ENCODE data around the gene TMEM235. TPM values are rescaled to one million over a fixed set of nuclear protein-coding genes. Genes with fewer than 3 reads are reported as not detected.

TMEM235 gene
- total RNA-seq, 3 donors from 2014 or later = not detected

GRCh38 chr17:78269955-78270381 is 38.5 kb downstream of the TMEM235 start:
- intact Hi-C loops (cut with DNase I; ENCODE audit: low total_unique reads) = no loop called here
- TF ChIP-seq POLR2A (IDR thresholded peaks at IDR 0.05) (no peak), CTCF (IDR thresholded peaks at IDR 0.05) (no peak), POLR2AphosphoS5 (IDR thresholded peaks at IDR 0.05) (no peak)
- Histone ChIP-seq H3K4me1 (no peaks in the 10 kb centered on the region), H3K27me3 (no peaks in the 10 kb centered on the region), H3K4me3 (no peak overlapping the region), H3K27ac (no peak overlapping the region), H3K9me3 (no peaks in the 10 kb centered on the region), H3K36me3 (no peaks in the 10 kb centered on the region)
- no peak for DNase-seq (ENCODE audit: low spot score in 2 of 2)

- Histone ChIP-seq H3K4me1 (no peaks in the 10 kb centered on the region), H3K4me3 (no peak overlapping the region), H3K9me3 (no peaks in the 10 kb centered on the region), H3K36me3 (no peaks in the 10 kb centered on the region), H3K27me3 (no peaks in the 10 kb centered on the region), H3K27ac (no peak overlapping the region)
- no peak for DNase-seq (ENCODE audit: low spot score in 2 of 2)
- intact Hi-C loops (cut with DNase I; ENCODE audit: low total_unique reads) = no loop called here
- TF ChIP-seq POLR2AphosphoS5 (IDR thresholded peaks at IDR 0.05) = no peak
- TF ChIP-seq CTCF (IDR thresholded peaks at IDR 0.05) = no peak
- TF ChIP-seq POLR2A (IDR thresholded peaks at IDR 0.05) = no peak
These were observed 40.2 kb downstream of the TMEM235 start for GRCh38 chr17:78271419-78272170.

GRCh38 chr17:78272181-78272913 is 40.9 kb downstream of the TMEM235 start:
- intact Hi-C loops (cut with DNase I; ENCODE audit: low total_unique reads) = no loop called here
- TF ChIP-seq CTCF (IDR thresholded peaks at IDR 0.05) = no peak
- no peak for TF ChIP-seq POLR2A (IDR thresholded peaks at IDR 0.05)
- TF ChIP-seq POLR2AphosphoS5 (IDR thresholded peaks at IDR 0.05) = peak in 1 of 3 donors; percentile 63
- no peaks in the 10 kb centered on the region for H3K36me3 ChIP-seq
- H3K27ac ChIP-seq = peak overlapping the region; percentile 50 to 52
- no peaks in the 10 kb centered on the region for H3K27me3 ChIP-seq
- peak; percentile 77 to 90 for DNase-seq (ENCODE audit: low spot score in 2 of 2)
- H3K4me1 ChIP-seq = no peaks in the 10 kb centered on the region
- H3K9me3 ChIP-seq = no peaks in the 10 kb centered on the region
- peak overlapping the region in 2 of 3 donors; percentile 29 to 54 for H3K4me3 ChIP-seq

- peak overlapping the region; percentile 50 to 52 for H3K27ac ChIP-seq
- DNase-seq (ENCODE audit: low spot score in 2 of 2) = no peak
- no peaks in the 10 kb centered on the region for H3K27me3 ChIP-seq
- peak overlapping the region in 2 of 3 donors; percentile 29 to 54 for H3K4me3 ChIP-seq
- TF ChIP-seq POLR2AphosphoS5 (IDR thresholded peaks at IDR 0.05) = no peak
- TF ChIP-seq CTCF (IDR thresholded peaks at IDR 0.05) = no peak
- TF ChIP-seq POLR2A (IDR thresholded peaks at IDR 0.05) = no peak
- H3K36me3 ChIP-seq = no peaks in the 10 kb centered on the region
- intact Hi-C loops (cut with DNase I; ENCODE audit: low total_unique reads) = no loop called here
- no peaks in the 10 kb centered on the region for H3K4me1 ChIP-seq
- no peaks in the 10 kb centered on the region for H3K9me3 ChIP-seq
These were observed 41.5 kb downstream of the TMEM235 start for GRCh38 chr17:78272914-78273258.

- no peak for DNase-seq (ENCODE audit: low spot score in 2 of 2)
- no peaks in the 10 kb centered on the region for H3K36me3 ChIP-seq
- no peaks in the 10 kb centered on the region for H3K4me1 ChIP-seq
- H3K27ac ChIP-seq = no peak overlapping the region
- TF ChIP-seq POLR2AphosphoS5 (IDR thresholded peaks at IDR 0.05) = no peak
- TF ChIP-seq CTCF (IDR thresholded peaks at IDR 0.05) = no peak
- TF ChIP-seq POLR2A (IDR thresholded peaks at IDR 0.05) = no peak
- no peaks in the 10 kb centered on the region for H3K9me3 ChIP-seq
- H3K4me3 ChIP-seq = no peak overlapping the region
- intact Hi-C loops (cut with DNase I; ENCODE audit: low total_unique reads) = no loop called here
- H3K27me3 ChIP-seq = no peaks in the 10 kb centered on the region
These were observed 42.4 kb downstream of the TMEM235 start for GRCh38 chr17:78273813-78274212.
